Stomach (tissue), 9 donors: ENCODE results near the gene MSI2. TPM values are rescaled to one million over a fixed set of nuclear protein-coding genes. Genes with fewer than 3 reads are reported as not detected.

ENCODE experiments used
- DNase-seq, 2 donors: peaks; one replicate each; pipeline versions ENCODE4 v3.0.0 to v3.0.0-alpha.2; 2013 to 2019
- H3K27ac ChIP-seq, 5 donors: fragments of 200-600 bp in 4 of 5; sonication (generic) in 4 of 5; one replicate each; pipeline ENCODE4 v1.5.1; 2013 to 2019; ENCODE audit warnings: mild to moderate bottlenecking in 1 of 5, moderate library complexity in 1 of 5
- H3K27me3 ChIP-seq, 3 donors: fragments of 200-600 bp; sonication (generic); one replicate each; pipeline ENCODE4 v1.5.1; 2017 to 2019; ENCODE audit warnings: mixed run types in 1 of 3
- H3K36me3 ChIP-seq, 4 donors: fragments of 200-600 bp; sonication (generic); 1 replicate in 3 of 4; 2 replicates in 1 of 4; pipeline ENCODE4 v1.5.1; 2016 to 2019
- H3K4me1 ChIP-seq, 4 donors: fragments of 200-600 bp; sonication (generic); one replicate each; pipeline ENCODE4 v1.5.1; 2016 to 2019
- H3K4me3 ChIP-seq, 4 donors: fragments of 200-600 bp; sonication (generic) in 3 of 4; one replicate each; pipeline ENCODE4 v1.5.1; 2016 to 2019; ENCODE audit warnings: mild to moderate bottlenecking in 1 of 4
- H3K9me3 ChIP-seq, 4 donors: fragments of 200-600 bp; sonication (generic); one replicate each; pipeline ENCODE4 v1.5.1; 2016 to 2019
- CTCF ChIP-seq, 7 experiments: fragments of 450-650 bp in 4 of 7; fragments of 200-600 bp in 3 of 7; sonication (generic) in 3 of 7; IDR thresholded peaks; one replicate each; pipeline ENCODE4 v1.5.1; 2016 to 2019; ENCODE audit warnings: antibody characterized with exemption in 7 of 7, control low read depth in 2 of 7, mild to moderate bottlenecking in 1 of 7
- EP300 ChIP-seq: sonication (generic); formaldehyde crosslinking; IDR thresholded peaks from one replicate; pipeline ENCODE4 v1.6.1; 2017; ENCODE audit warnings: antibody characterized with exemption
- POLR2A ChIP-seq, 4 donors: fragments of 450-650 bp; IDR thresholded peaks; one replicate each; pipeline ENCODE4 v1.6.1; 2016; ENCODE audit warnings: antibody characterized with exemption in 4 of 4, control low read depth in 2 of 4, mild to moderate bottlenecking in 1 of 4, moderate library complexity in 1 of 4
- POLR2AphosphoS5 ChIP-seq, 3 donors: sonication (generic); formaldehyde crosslinking; IDR thresholded peaks; one replicate each; pipeline ENCODE4 v1.6.1; 2016; ENCODE audit warnings: antibody characterized with exemption in 3 of 3
- WGBS, 5 donors: extraction: QIAGEN DNeasy Blood & Tissue Kit in 3 of 5; methylation state at CpG; one replicate each; pipeline versions ENCODE4 v1.1.5 to v1.1.7; 2013 to 2018; 5-methylcytosine and 5-hydroxymethylcytosine counted together
- intact Hi-C: fragments of 100-400 bp; cut with DNase I; formaldehyde crosslinking; loops from one replicate; pipeline ENCODE4 v1.15.1; 2023; ENCODE audit warnings: low total_unique reads
- polyA plus RNA-seq, 3 donors: library from polyadenylated mRNA; stranded (reverse); fragments of 200-250 nt; gene quantifications; one replicate each; pipeline ENCODE4 v1.2.3, GENCODE V29; 2013
- total RNA-seq, 5 donors: library from RNA; depleted of rRNA; stranded (reverse); fragments of >200 nt; gene quantifications; one replicate each; pipeline versions ENCODE4 v1.1.0 to v1.2.3, GENCODE V29; 2014 to 2016
- donor health status: healthy with polysubstance abuse.
- donor health status: Bipolar disorder and iron deficiency.
- donor health status: healthy.

MSI2 gene
- total and polyA plus RNA-seq, 8 donors = 8.3 to 72.4 (median 22.9) TPM

- Histone ChIP-seq H3K9me3 (no peaks in the 10 kb centered on the region), H3K4me1 (peaks cover 4 to 24% (median 15%) of the 10 kb centered on the region in 4 donors), H3K27me3 (no peaks in the 10 kb centered on the region), H3K4me3 (no peak overlapping the region), H3K36me3 (no peaks in the 10 kb centered on the region), H3K27ac (no peak overlapping the region)
- 76 to 86% (median 83%) methylated on average over 10 of the region's 10 CpGs for WGBS, 5 donors
- no peak for DNase-seq
- no peak for TF ChIP-seq POLR2A (IDR thresholded peaks at IDR 0.05)
- intact Hi-C loops = no loop called here
Observed at GRCh38 chr17:57522042-57523005, 266.0 kb downstream of the MSI2 start.

DNA sequence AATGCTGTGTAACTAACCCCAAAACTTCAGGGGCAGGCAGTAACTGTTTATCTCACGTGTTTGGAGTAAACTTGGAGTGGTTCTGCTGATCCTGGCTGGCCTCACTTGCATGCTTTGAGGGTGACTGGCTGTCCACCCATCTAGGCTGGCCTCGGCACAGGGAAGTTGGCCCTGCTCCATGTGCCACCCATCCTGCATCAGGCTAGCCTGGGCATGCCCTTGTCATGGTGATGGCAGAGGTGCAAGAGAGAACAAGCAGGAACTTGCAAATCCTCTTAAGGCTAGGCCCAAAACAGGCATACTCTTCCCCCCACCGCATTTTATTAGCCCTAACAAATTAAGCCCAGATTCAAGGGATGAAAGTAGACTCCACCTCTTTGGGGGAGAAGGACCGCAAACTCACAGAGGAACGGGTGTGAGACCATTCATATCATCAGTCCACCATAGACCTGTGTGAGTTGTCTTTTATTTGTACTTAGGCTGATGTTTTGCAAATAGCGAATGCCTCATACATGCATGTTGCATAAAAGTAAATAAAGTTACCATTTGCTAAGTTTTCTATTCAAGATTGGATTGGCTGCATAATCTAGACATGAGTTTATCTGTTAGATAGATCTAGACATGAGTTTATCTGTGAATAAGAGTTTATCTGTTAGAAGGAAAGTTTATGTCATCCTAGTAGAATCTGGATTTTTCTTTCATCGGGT, 267.8 kb downstream of the MSI2 start:
- Histone ChIP-seq H3K27ac (no peak overlapping the region), H3K4me1 (peaks cover 0 to 29% (median 13%) of the 10 kb centered on the region in 4 donors), H3K36me3 (no peaks in the 10 kb centered on the region), H3K4me3 (no peak overlapping the region), H3K9me3 (no peaks in the 10 kb centered on the region), H3K27me3 (no peaks in the 10 kb centered on the region)
- intact Hi-C loops = no loop called here
- 72 to 80% (median 78%) methylated on average over 7 of the region's 7 CpGs for WGBS, 5 donors
- TF ChIP-seq POLR2A (IDR thresholded peaks at IDR 0.05) (no peak), CTCF (IDR thresholded peaks at IDR 0.05) (no peak), POLR2AphosphoS5 (IDR thresholded peaks at IDR 0.05) (no peak), EP300 (no peak)
- peak in 1 of 2 donors; percentile 71 for DNase-seq

GRCh38 chr17:57524839-57525568, 268.7 kb downstream of the MSI2 start:
- DNase-seq = no peak
- 80 to 88% (median 83%) methylated on average over 4 of the region's 4 CpGs for WGBS, 5 donors
- H3K9me3 ChIP-seq = no peaks in the 10 kb centered on the region

More at GRCh38 chr17:57524839-57525568, 268.7 kb downstream of the MSI2 start:
- no peak for TF ChIP-seq EP300
- no peak for TF ChIP-seq POLR2A (IDR thresholded peaks at IDR 0.05)
- TF ChIP-seq CTCF (IDR thresholded peaks at IDR 0.05) = no peak
- no peak for TF ChIP-seq POLR2AphosphoS5 (IDR thresholded peaks at IDR 0.05)
- Histone ChIP-seq H3K4me3 (no peak overlapping the region), H3K4me1 (peaks cover 2 to 34% (median 15%) of the 10 kb centered on the region in 4 donors), H3K27ac (no peak overlapping the region), H3K27me3 (no peaks in the 10 kb centered on the region), H3K36me3 (no peaks in the 10 kb centered on the region)
- intact Hi-C loops = no loop called here
